ENCODE results near the gene SPO11.
A peak's percentile ranks its signal among the peaks of the same experiment; 100 is the strongest.
"Not testable (repeated sequence)": the region's sequence is repeated elsewhere in the genome, so short reads cannot be mapped to it uniquely, and the experiment has no call there.

The SPO11 gene

DNA sequence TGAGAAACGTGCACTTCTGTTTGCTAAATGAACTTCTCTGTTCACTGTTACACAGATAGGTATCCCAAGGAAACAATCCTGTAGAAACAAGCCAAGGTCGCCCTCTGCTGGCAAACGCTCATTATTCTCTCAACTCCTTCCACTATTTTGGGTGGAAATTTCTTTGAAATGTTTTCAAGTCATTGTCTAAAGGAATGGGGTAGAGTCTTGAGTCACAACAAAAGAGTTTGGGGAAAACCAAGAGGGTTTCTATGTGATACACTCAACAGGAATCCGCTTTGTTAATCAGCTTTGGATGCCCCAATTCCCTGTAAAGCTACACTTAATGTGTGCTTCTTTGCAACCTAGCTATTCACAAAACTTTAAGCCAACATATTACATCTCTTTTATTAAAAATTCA is 16.9 kb downstream of the SPO11 start:
- DNase-seq = peak; percentile 85

DNA sequence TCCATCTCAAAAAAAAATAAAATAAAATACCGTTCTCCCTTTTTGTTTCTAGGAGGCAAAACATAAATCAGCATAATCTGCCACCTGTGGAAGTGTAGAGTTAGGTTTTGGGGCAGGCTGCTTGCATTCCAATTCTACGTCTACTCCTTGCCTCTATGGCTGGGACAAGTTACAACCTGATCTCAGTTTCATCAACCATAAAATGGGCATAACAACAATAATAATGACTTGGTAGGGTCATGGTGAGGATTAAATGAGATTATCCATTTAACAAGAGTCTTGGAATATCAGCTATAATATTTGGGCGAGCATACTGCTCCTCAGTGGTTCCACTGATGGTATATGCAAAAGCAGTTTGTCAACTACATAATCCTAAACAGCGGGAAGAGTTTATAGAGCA is 17.8 kb downstream of the SPO11 start:
- no peak for DNase-seq

DNA sequence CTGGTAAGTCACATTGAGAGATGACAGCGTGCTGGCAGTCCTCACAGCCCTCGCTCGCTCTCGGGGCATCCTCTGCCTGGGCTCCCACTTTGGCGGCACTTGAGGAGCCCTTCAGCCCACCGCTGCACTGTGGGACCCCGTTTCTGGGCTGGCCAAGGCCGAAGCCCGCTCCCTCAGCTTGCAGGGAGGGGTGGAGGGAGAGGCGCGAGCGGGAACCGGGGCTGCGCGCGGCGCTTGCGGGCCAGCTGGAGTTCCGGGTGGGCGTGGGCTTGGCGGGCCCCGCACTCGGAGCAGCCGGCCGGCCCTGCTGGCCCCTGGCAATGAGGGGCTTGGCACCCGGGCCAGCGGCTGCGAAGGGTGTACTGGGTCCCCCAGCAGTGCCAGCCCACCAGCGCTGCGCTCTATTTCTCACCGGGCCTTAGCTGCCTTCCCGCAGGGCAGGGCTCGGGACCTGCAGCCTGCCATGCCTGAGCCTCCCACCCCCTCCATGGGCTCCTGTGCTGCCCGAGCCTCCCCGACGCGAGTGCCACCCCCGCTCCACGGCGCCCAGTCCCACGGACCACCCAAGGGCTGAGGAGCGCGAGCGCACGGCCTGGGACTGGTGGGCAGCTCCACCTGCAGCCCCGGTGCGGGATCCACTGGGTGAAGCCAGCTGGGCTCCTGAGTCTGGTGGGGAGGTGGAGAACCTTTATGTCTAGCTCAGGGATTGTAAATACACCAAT is 18.8 kb downstream of the SPO11 start:
- not testable (repeated sequence) for DNase-seq

GRCh38 chr20:57348922-57349574 is 19.4 kb downstream of the SPO11 start:
- peak; percentile 18 for DNase-seq

DNA sequence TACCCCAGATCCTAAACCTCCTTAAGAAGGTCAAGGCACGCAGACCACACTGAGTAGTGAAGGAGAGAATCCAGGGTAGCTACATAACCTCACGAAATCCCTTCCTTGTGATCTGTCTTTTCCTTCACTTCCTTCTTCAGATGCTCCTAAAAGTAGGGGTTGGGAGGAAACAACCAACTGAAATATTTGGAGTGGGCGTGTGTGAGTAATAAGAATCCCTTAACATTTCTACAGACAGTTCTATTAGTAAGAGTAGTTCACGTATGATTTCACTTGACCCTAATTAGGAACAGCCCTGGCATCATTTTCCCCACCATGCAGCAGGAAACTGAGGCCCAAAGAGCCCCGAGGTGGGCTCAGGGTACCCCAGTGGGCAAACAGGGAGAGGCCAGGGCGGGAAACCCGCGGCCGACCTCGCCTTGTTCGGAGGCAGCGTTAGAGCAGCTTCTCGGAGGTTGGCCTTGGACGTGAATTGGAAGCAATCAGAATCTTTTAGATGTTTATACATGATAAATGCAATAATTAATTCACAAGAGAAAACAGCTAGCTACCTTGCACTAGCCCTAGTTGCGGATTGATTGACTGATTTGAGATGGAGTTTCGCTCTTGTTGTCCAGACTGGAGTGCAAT is 20.6 kb downstream of the SPO11 start:
- no peak for DNase-seq

DNA sequence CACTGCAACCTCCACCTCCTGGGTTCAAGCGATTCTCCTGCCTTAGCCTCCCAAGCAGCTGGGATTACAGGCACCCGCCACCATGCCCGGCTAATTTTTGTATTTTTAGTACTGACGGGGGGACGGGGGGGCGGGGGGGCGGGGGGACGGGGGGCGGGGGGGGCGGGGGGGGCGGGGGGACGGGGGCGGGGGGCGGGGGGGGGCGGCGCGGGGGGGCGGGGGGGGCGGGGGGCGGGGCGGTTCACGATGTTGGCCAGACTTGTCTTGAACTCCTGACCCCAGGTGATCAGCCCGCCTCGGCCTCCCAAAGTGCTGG is 21.1 kb downstream of the SPO11 start:
- DNase-seq = not testable (repeated sequence)

DNA sequence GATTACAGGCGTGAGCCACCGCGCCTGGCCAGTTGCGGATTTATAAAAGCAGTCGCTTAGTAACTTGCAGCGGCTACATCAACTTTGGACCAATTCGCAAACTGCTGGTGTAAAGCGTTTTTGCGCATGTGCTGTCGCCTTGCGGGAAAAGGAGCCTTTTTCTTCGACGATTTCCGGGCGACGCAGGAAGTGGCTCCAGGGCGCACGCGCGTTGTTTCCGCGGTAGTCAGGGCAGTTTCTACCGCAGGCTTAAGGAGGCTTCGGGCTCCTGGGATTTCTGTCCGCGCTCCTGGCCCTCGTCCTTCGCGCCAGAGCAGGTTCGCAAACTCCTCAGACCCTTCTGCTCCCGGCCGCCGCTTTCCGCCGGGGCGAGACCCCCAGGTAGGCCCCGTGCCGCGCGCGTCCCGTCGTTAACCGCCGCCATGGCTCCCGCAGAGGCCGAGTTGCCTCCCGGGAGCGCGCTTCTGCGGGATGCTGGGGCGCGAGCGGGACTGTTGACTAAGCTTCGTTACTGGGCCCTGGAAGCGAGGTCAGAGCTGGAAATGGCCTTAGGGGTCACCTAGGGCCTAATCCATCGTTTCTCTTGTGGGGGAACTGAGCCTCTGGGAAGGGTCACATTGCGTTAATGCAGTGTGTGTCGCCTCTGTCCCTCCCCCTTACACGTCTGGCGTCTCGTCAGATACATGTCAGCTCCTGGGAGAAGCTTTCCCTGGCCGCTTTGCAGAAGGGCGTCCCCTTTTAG is 21.6 kb downstream of the SPO11 start, which contains the start of gene RAE1:
Gene RAE1 (plus strand): TSS at position 214 of the 742 bp plus-strand sequence. CDS start 2,784 bp downstream, outside the sequence.
- peak; percentile 93 for DNase-seq

GRCh38 chr20:57352305-57352704 is 22.7 kb downstream of the SPO11 start:
- no peak for DNase-seq

DNA sequence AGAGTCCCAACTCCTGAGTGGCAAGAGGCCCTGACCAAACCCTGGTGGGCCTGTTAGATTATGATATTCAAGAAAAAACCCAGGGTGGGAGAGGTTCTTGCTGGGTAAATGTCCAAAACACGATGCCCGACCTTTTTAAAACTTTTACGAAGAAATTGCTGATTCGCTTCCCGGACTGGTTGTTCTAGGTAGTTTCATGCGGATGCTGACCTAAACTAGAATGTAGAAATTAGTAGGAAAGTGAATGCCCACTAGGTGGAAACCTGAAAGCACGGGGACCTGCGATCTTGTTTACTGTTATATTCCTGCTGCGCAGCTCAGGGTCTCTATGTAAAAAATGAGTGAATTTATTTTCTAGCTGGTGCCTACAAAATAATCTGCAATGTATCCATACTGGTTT is 23.7 kb downstream of the SPO11 start:
- DNase-seq = no peak

- DNase-seq = no peak
These were observed 31.9 kb downstream of the SPO11 start for GRCh38 chr20:57361517-57361916.

GRCh38 chr20:57364451-57364850 is 34.8 kb downstream of the SPO11 start:
- no peak for DNase-seq

- DNase-seq = no peak
These were observed 40.0 kb downstream of the SPO11 start for GRCh38 chr20:57369596-57369995.

GRCh38 chr20:57370316-57370715 is 40.7 kb downstream of the SPO11 start:
- DNase-seq = no peak

DNA sequence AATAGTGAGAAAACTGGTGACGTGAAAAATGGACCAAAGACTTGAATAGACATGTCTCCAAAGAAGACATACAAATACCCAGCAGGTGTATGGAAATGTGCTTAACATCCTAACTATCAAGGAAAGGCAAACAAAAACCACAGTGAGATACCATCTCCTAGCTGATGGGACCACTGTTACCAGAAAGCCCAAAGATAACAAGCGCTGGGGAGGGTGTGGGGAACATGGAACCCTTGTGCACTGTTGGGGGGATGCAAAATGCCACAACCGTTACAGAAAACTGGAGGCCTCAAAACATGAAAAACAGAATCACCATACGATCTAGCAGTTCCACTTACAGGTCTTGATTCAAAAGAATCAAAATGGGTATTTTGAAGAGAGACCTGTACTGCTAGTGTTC is 41.8 kb downstream of the SPO11 start:
- DNase-seq = no peak

DNA sequence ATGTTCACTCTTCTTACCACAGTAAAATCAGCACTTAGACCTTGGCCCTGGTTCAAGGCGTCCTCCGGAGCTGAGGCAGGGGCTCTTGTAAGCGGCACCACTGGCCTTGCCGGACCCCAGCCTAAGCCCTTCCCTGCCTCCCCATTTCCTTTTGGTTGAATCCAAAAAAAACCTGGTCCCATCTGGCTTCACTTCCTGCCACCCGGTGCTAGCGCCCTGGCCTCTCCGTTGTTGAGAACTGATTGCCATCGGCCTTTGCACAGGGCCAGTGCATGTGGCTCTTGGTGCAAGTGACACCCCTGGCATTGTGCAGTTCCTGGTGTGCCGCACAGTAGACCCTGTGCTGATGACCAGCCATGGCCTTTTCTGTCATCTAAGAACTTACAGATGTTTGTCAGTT is 42.6 kb downstream of the SPO11 start:
- no peak for DNase-seq

DNA sequence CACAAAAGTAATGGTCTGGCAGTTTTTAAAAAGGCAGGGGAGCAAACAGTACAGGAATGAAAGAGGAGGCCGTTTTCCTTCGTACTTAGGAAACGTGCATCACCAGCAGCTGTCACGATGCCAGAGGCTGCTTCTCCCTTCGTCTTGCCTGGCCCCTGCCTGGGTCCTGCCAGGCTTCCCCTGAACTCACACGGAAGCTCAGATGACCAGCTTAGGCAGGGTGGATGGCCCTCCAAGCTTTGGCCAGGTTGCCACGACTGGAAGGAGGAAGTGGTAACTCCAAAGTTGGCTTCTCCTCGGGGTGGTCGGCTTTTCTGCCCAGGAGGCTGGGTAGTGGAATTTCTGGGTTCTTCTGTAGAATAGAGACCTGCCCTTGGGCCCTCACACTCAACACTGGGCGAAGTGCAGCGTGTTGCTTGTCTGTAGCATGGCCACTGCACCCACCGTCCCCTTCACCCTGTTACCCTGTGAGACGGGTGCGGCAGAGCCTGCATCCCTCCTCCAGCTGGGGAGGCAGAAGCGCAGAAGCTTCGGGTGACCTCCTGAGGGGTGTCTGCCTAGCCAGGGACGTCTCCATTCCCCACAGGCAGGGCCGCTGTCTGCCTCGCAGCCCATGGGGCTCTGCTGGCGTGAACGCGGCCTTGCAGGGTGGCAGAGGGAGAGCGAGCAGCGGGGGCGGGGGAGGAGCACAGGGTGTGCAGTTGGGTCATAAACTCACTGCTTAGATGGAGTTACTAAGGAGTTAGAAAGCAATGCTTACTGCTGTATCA is 43.2 kb downstream of the SPO11 start:
- no peak for DNase-seq

DNA sequence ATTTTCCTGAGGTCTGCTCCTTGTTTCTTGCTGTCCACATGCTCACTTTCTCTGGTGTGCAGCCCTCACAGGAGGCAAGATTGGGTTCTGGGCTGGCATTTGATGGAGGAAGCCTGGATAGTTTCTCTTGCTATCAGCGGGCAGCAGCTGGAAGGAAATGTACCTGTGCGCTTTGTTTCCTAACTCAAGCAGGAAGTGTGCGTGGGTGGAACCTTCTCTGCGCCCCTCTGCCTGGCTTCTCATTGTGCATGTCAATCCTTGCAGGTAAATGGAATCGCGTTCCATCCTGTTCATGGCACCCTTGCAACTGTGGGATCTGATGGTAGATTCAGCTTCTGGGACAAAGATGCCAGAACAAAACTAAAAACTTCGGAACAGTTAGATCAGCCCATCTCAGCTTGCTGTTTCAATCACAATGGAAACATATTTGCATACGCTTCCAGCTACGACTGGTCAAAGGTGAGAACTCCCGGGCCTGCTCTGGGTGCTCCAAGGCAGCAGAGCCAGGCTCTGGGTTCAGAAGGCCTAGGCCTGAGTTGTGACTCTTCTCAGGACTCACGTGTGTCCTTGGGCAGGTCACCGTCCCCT is 44.8 kb downstream of the SPO11 start:
- DNase-seq = no peak

GRCh38 chr20:57374931-57375651 is 45.5 kb downstream of the SPO11 start:
- no peak for DNase-seq

- DNase-seq = no peak
These were observed 46.1 kb downstream of the SPO11 start for GRCh38 chr20:57375652-57376230.

DNA sequence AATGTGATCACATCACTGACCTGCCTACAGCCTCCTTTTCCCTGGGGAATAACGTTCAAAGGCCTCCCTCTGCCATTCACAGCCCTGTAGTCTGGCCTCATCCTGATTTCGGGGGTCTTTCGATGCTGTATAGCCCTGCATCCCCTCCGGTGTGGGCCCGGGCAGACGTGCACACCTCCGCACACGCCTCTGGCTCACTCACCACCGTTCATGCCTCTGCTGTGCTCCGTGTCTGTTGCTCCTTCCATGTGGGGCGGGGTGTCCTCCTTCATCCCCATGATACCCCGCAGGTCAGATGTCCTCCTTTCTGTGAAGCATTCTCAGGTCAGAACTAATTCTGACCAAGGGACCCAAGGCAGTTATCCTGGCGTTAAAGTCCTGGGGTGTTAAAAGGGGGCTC is 47.7 kb downstream of the SPO11 start:
- no peak for DNase-seq

GRCh38 chr20:57378107-57378506 is 48.5 kb downstream of the SPO11 start:
- DNase-seq = no peak
